ENCODE data around the gene AP3B1.

DNA sequence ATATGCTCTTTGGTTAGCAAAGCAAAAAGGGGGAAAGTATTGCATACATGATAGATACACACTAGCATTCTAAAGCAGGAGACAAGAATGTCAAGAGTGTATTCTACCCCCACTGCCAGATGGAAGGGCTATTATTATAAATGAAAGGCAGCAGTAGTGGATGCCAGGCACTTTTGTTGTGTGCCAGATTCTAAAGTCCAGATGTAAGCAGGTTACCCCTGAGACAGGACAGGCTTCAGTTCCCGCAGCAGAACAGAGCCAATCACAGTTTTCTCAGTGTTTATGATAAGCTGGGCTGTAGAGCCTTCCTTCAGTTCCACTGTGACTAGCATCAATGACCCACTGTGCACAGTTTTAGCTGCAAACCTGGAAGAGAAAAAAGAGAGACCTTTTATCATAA is 291.8 kb downstream of the AP3B1 start:
- TF ChIP-seq CTCF (conservative IDR thresholded peaks at IDR 0.05; ENCODE audit: low read depth in 2 of 2) (no peak), EZH2 (IDR thresholded peaks at IDR 0.05; ENCODE audit: low read depth, unreplicated experiment) (no peak), EZH2phosphoT487 (IDR thresholded peaks at IDR 0.05; ENCODE audit: unreplicated experiment) (no peak), JUNB (IDR thresholded peaks at IDR 0.05; ENCODE audit: unreplicated experiment) (no peak), REST (IDR thresholded peaks at IDR 0.05; ENCODE audit: unreplicated experiment) (no peak), POLR2AphosphoS5 (IDR thresholded peaks at IDR 0.05; ENCODE audit: low read depth) (no peak), ZNF114 (CRISPR knock-in tag; IDR thresholded peaks at IDR 0.05) (no peak), NANOG (IDR thresholded peaks at IDR 0.05; ENCODE audit: borderline replicate concordance) (no peak), STAT1 (IDR thresholded peaks at IDR 0.05; ENCODE audit: unreplicated experiment) (no peak)

All from GM23338 (cell line).